NK-92 (cell line): ENCODE measurements around the gene HAGH.

Experiments used
- DNase-seq: peaks from one replicate; lab custom pipeline; 2025; ENCODE audit not compliant: unreplicated experiment; lab: John Stamatoyannopoulos, UW

The HAGH gene

DNA sequence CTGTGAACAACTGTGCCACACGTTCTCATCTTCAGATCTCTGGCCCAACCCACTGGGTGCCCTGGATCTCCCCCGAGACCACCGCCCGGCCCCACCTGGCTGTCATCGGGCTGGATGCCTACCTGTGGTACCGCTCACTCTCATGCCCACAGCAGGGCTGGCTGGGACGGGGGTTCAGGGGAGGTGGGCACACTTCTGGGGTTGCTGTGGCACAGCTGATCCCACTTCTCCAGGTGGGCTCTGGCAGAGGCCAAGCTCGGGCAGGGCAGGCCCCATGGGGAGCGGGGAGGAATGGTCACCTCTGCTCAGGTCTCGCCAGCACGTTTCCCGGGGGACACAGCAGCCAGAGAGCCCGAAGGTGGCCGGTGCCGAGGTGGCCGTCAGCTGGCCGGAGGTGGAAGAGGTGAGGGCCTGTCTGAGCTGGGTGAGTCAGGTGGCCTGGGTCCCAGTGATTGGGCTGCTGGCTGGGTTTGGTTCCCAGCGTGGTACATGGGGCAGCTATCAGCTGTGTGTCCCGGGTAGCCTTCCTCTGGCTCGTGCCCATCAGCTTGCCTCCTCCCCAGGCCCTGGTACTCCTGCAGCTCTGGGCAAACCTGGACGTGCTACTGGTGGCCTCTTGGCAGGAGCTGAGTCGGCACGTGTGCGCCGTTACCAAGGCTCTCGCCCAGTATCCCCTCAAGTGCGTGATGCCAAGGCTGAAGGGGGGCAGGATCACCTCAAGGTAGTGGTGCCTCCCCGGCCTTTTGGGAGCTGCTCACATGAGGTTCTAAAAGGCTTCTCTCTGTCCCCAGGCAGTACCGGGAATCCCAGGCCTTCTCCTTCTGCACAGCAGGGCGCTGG lies 51.4 kb downstream of the HAGH start:
- no peak for DNase-seq

DNA sequence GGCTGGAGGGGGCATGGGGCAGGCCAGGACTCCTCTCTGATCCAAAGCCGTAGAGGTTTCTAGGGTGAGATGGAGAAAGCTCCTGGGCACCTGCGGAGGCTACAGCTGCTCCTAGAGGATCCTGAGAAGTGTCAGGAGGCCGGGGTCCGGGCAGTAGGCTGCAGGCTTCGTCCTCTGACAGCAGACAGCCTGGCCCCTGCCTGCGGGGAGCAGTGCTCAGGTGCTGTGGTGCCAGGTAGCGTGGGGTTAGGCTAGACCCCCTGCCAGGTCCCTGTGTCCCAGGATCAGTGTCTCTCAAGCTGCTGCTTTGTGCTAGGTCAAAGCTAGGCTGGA lies 52.2 kb downstream of the HAGH start:
- no peak for DNase-seq

GRCh38 chr16:1773703-1774447 lies 52.8 kb downstream of the HAGH start:
- no peak for DNase-seq

- no peak for DNase-seq
Observed at GRCh38 chr16:1772908-1773702, 53.5 kb downstream of the HAGH start, which contains the start of gene MRPS34. TSS of gene MRPS34 (minus strand) at chr16:1773134. CDS start at chr16:1773119, 15 bp downstream.

DNA sequence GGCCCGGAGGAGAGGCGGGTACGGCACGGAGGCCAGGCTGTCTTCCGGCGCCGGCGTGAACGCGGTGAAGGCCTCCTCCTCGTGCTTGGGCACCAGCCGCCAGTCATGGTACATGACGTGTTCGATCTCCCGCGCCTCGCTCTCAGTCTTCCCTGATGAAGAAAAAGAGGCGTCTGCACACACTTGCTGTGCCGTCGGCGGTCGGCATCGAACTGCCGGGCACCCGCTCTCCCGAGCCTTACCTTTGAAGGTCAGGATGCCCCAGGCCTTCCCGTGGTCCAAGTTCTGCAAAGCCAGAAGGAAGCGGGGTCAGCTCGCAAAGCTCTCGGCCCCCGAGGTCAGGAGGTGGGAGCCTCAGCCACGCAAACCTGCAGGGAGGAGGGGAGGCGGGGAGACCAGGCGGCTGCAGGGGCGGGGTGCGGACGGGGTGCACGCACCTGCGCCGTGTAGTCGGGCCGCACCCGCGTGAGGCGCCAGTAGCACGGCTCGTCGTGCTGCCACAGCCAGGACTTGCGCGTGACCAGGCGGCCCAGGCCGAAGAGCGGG lies 54.2 kb downstream of the HAGH start, which contains the start of gene EME2:
EME2 (plus strand) TSS at position 449 of the 546 bp plus-strand sequence. CDS start 418 bp downstream, outside the sequence.
- no peak for DNase-seq

GRCh38 chr16:1771864-1772361 lies 54.7 kb downstream of the HAGH start:
- DNase-seq: no peak

GRCh38 chr16:1771188-1771863 lies 55.3 kb downstream of the HAGH start, which contains the start of gene NME3:
TSS of gene NME3 (minus strand) at chr16:1771543. CDS start at chr16:1771534, 9 bp downstream.
- DNase-seq: no peak

GRCh38 chr16:1770328-1771187 lies 56.1 kb downstream of the HAGH start:
- no peak for DNase-seq

- DNase-seq: no peak
Observed at GRCh38 chr16:1769402-1770300, 57.0 kb downstream of the HAGH start.

GRCh38 chr16:1768767-1769401 lies 57.7 kb downstream of the HAGH start:
- no peak for DNase-seq

- no peak for DNase-seq
Observed at GRCh38 chr16:1768061-1768766, 58.4 kb downstream of the HAGH start.

DNA sequence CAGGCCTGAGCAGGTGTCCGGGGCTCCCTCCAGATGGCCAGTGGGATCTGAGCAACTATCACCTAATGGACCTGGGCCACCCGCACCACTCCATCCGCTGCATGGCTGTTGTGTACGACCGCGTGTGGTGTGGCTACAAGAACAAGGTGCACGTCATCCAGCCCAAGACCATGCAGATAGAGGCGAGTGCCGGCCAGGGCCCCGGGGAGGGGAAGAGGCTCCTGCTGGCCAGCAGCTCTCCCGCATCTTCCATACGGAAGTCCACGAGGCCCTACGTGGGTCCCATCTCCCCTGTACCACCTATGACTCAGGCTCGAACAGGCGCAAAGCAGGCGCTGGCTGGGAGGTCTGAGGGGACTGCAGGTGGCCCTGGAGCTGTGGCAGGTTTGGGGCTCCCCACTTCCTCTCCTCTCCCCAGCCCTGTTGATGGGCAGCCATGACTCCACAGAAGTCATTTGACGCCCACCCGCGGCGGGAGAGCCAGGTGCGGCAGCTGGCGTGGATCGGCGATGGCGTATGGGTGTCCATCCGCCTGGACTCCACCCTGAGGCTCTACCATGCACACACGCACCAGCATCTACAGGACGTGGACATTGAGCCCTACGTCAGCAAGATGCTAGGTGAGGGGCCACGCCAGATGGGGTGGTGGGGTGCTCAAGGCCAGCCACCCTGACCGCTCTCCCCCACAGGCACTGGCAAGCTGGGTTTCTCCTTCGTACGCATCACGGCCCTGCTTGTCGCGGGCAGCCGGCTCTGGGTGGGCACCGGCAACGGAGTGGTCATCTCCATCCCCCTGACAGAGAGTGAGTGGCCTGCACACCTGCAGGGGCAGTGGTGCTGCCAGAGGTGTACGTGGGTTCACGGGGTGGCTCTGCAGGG lies 59.3 kb downstream of the HAGH start:
- DNase-seq: no peak

GRCh38 chr16:1766701-1767100 lies 59.9 kb downstream of the HAGH start:
- no peak for DNase-seq

GRCh38 chr16:1766231-1766630 lies 60.4 kb downstream of the HAGH start:
- DNase-seq: no peak

DNA sequence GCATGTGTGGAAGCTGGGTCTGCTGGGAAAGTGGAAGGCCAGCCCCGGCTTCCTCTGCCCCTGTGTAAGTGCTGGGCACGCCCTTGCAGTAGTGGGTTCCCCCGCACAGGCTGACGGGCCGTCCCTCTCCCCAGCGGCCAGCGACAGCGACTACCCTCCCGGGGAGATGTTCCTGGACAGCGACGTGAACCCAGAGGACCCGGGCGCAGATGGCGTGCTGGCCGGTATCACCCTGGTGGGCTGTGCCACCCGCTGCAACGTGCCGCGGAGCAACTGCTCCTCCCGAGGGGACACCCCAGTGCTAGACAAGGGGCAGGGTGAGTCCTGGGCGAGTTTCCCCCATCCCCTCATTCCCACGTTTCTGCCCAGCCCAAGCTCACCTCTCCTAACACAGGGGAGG lies 60.8 kb downstream of the HAGH start:
- no peak for DNase-seq

GRCh38 chr16:1764971-1765370 lies 61.7 kb downstream of the HAGH start:
- DNase-seq: no peak
